ENCODE results near the gene NOMO2.
A peak's percentile ranks its signal among the peaks of the same experiment; 100 is the strongest.
"Not testable (repeated sequence)": the region's sequence is repeated elsewhere in the genome, so short reads cannot be mapped to it uniquely, and the experiment has no call there.

The NOMO2 gene, protein sequence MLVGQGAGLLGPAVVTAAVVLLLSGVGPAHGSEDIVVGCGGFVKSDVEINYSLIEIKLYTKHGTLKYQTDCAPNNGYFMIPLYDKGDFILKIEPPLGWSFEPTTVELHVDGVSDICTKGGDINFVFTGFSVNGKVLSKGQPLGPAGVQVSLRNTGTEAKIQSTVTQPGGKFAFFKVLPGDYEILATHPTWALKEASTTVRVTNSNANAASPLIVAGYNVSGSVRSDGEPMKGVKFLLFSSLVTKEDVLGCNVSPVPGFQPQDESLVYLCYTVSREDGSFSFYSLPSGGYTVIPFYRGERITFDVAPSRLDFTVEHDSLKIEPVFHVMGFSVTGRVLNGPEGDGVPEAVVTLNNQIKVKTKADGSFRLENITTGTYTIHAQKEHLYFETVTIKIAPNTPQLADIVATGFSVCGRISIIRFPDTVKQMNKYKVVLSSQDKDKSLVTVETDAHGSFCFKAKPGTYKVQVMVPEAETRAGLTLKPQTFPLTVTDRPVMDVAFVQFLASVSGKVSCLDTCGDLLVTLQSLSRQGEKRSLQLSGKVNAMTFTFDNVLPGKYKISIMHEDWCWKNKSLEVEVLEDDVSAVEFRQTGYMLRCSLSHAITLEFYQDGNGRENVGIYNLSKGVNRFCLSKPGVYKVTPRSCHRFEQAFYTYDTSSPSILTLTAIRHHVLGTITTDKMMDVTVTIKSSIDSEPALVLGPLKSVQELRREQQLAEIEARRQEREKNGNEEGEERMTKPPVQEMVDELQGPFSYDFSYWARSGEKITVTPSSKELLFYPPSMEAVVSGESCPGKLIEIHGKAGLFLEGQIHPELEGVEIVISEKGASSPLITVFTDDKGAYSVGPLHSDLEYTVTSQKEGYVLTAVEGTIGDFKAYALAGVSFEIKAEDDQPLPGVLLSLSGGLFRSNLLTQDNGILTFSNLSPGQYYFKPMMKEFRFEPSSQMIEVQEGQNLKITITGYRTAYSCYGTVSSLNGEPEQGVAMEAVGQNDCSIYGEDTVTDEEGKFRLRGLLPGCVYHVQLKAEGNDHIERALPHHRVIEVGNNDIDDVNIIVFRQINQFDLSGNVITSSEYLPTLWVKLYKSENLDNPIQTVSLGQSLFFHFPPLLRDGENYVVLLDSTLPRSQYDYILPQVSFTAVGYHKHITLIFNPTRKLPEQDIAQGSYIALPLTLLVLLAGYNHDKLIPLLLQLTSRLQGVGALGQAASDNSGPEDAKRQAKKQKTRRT

DNA sequence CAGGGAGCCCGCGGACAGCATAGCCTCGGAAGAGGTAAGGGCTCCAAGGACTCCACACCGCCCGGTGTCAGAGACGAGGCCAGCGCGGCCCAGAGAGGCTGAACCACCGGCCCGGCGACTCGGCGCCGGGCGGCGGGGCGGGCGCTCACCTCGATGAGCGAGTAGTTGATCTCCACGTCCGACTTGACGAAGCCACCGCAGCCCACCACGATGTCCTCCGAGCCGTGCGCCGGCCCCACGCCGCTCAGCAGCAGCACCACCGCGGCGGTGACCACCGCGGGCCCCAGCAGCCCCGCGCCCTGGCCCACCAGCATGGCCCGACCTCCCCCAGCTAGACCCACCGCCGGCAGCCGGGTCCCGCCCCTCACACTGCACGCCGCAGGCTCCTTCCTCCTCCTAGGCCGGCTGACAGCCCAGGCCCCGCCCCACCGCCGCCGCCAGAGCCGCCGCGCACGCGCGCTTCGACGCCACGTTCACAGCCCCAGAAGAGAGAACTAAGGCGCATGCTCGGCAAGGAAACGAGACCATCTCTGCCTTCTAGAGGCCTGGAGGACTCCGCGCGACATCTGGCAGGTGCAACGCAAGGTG, at the start of gene NOMO2:
NOMO2 (minus strand) TSS at position 371 of the 588 bp plus-strand sequence; CDS start at position 314, 57 bp downstream.
- DNase-seq (ENCODE audit: extremely low read depth in 1 of 2, low read depth in 1 of 2): peak; percentile 67 to 80

DNA sequence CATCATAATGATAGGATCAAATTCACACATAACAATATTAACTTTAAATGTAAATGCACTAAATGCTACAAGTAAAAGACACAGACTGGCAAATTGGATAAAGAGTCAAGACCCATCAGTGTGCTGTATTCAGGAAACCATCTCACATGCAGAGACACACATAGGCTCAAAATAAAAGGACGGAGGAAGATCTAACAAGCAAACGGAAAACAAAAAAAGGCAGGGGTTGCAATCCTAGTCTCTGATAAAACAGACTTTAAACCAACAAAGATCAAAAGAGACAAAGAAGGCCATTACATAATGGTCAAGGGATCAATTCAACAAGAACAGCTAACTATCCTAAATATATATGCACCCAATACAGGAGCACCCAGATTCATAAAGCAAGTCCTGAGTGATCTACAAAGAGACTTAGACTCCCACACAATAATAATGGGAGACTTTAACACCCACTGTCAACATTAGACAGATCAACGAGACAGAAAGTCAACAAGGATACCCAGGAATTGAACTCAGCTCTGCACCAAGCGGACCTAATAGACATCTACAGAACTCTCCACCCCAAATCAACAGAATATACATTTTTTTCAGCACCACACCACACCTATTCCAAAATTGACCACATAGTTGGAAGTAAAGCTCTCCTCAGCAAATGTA, 48.4 kb upstream of the NOMO2 start:
- DNase-seq (ENCODE audit: extremely low read depth in 1 of 2, low read depth in 1 of 2): not testable (repeated sequence)

DNA sequence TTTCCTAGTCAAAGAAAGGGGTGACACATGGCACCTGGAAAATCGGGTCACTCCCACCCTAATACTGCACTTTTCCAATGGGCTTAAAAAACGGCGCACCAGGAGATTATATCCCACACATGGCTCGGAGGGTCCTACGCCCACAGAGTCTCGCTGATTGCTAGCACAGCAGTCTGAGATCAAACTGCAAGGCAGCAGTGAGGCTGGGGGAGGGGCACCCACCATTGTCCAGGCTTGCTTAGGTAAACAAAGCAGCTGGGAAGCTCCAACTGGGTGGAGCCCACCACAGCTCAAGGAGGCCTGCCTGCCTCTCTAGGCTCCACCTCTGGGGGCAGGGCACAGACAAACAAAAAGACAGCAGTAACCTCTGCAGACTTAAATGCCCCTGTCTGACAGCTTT, 46.4 kb upstream of the NOMO2 start:
- DNase-seq (ENCODE audit: extremely low read depth in 1 of 2, low read depth in 1 of 2): not testable (repeated sequence)

DNA sequence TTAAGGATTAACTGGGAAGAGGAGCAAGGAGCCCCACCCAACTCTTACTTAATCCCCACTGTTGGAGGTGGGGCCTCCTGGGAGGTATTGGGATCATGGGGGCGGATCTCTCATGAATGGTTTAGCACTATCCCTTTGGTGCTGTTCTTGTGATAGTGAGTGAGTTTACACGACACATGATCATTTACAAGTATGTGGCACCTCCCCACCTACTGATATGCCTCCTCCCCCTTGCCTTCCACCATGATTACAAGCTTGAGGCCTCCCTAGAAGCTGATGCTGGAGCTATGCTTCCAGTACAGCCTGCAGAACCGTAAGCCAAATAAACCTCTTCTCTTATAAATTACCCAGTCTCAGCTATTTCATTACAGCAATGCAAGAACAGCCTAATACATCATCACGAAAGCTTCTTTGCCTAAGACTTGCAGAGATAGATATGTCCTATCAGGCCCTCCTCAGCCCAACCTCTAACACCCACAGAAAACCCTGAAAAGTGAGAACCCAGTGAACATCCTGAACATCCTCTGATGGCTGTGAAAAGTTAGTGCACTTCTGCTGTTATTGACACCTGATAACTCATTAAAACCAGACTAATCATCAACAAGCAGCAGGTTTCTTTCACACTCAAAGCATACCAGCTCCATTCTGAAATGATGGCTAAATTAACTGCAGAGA, 41.8 kb upstream of the NOMO2 start:
- not testable (repeated sequence) for DNase-seq (ENCODE audit: extremely low read depth in 1 of 2, low read depth in 1 of 2)

DNA sequence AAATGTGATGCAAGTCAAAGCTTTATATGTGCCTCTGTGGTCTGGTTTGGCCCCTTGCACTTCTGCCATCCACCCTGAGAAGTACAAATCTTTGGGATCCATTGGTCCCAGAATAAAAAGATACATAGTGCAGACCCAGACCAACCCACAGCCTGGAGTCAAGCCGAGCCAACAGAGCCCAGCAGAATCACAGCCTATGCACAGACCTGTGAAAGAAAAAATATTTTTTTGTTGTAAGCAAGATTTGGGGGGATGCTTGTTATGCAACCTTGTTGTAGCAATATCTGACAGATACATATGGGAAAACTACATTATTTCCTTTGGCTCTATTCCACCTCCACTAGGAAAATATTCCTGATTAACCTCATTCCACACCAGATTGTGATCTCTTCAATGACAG, 36.7 kb upstream of the NOMO2 start:
- not testable (repeated sequence) for DNase-seq (ENCODE audit: extremely low read depth in 1 of 2, low read depth in 1 of 2)

DNA sequence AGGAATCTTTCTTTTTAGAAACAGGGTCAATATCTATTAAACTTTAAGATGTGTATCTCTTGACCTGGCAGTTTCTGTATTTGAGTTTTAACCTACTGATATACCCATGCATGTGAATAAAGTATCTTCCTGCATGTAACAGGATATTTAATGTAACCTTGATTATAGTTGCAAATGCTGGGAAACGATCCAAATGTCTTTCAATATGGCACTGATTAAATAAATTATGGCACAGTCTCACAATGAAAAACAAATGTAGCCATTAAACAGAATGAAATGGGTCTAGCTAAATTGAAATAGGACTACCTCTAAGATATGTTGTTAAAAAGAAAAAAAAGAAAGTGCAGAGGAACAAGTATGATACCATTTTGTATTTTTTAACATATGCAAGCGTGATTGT, 35.8 kb upstream of the NOMO2 start:
- DNase-seq (ENCODE audit: extremely low read depth in 1 of 2, low read depth in 1 of 2): not testable (repeated sequence)

DNA sequence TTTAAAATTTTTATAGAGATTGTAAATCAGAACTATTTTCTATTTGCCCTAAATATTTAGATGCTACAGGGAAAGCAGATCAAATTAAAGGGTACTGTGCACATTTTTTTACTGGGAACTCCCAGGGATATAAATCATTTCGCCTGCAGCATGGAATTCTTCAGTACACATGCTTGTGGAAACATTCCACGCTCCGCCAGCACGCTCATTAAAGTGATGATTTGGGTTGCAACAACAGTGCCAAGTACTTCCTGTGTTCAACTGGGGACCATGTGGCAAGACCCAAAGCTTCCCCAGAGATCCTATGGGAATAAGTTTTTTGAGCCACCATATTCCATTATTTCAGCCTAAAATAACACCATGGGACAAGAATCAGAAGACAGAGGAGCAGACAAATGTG, 35.4 kb upstream of the NOMO2 start:
- DNase-seq (ENCODE audit: extremely low read depth in 1 of 2, low read depth in 1 of 2): not testable (repeated sequence)

DNA sequence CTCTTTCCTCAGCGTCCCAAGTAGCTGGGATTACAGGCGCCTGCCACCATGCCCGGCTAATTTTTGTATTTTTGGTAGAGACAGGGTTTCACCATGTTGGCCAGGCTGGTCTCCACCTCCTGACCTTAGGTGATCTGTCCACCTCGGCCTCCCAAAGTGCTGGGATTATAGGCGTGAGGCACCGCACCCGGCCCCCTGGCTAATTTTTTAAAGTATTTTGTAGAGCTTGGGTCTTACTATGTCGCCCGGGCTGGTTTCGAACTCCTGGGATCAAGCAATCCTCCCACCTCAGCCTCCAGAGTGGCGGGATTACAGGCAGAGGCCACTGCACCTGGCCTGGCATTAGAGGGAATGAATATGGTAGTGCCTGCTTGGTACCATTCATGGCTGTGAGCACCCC, 33.9 kb upstream of the NOMO2 start:
- DNase-seq (ENCODE audit: extremely low read depth in 1 of 2, low read depth in 1 of 2): not testable (repeated sequence)

DNA sequence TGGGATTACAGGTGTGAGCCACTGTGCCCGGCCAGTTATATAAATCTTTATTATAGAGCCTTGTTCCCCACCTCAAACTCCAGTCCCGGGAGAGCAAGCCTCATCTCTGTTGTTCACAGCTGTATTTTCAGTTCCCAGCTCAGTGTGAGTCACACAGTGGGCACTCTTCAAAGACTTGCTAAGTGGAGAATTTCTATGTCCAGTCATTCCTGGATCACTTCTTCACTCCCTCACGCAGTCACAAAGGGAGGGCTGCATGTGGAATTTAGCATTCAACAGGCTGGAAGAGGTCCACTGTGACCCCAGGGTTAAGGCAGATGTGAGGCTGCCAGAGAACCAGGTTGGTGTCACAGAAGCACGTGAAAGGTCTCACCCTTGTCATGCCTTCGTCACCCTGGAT, 33.0 kb upstream of the NOMO2 start:
- not testable (repeated sequence) for DNase-seq (ENCODE audit: extremely low read depth in 1 of 2, low read depth in 1 of 2)

DNA sequence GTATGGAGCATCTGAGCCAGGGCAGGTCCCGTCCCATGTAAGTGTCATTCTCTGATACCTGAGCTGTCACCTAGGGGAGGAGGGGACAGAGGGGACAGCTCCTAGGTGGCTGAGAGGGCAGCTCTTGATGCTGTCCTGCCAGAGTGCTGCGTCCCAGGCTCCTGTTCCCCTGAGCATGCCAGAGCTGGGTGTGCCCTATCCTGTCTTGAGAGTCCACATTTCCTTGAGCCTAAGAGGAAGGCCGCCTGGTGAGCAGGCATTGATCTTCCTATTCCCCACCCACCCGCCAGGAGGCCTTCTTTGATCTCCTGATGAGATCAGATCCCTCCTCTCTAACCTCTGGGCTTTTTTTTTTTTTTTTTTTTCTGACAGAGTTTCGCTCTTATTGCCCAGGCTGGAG, 32.0 kb upstream of the NOMO2 start:
- DNase-seq (ENCODE audit: extremely low read depth in 1 of 2, low read depth in 1 of 2): not testable (repeated sequence)

DNA sequence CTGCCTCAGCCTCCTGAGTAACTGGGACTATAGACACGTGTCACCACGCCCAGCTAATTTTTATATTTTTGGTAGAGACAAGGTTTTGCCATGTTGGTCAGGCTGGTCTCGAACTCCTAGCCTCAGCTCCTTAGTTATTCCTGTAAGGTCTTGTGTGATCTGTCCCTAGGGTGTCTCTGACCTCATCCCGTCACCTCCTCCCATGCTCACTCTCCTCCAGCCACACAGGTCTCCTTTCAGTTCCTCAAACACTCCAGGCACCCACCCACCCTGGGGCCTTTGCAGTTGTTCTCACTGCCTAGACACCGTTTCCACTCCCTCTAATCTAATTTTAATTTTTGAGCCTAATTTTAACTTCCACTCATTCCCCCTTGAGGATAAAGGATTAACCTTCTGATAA, 31.1 kb upstream of the NOMO2 start:
- DNase-seq (ENCODE audit: extremely low read depth in 1 of 2, low read depth in 1 of 2): not testable (repeated sequence)

DNA sequence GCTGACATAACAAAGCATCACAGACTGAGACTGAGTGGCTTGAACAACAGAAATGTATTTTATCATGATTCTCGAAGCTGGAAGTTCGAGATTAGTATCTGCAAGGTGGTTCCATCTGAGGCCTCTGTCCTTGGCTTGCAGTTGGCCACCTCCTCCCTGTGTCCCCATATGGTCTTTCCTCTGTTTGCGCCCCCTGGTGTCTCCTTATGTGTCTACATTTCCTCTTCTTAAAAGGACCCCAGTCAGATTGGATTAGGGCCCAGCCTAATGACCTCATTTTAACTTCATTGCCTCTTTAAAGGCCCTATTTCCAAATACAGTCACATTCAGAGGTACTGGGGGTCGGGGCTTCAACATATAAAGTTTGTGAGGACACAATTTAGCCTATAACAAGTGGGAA, 30.0 kb upstream of the NOMO2 start:
- DNase-seq (ENCODE audit: extremely low read depth in 1 of 2, low read depth in 1 of 2): not testable (repeated sequence)

DNA sequence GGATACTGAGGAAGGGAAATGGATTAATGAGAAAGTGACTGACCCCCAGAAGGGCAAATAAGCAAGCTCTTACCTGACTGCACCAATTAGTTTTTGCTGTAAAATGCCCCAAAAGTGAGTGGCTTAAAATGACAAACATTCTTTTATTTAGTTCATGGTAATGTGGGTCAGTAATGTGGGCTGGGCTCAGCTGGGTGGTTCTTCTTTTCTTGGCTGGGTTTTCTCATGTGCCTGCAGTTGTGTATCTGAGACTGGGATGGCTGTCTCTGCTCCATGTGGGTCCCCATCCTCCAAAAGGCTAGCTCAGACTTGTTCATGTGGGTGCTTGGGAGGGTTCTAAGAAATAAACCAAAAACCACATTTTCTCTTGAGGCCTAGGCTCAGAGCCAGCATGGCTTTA, 29.5 kb upstream of the NOMO2 start:
- DNase-seq (ENCODE audit: extremely low read depth in 1 of 2, low read depth in 1 of 2): not testable (repeated sequence)

DNA sequence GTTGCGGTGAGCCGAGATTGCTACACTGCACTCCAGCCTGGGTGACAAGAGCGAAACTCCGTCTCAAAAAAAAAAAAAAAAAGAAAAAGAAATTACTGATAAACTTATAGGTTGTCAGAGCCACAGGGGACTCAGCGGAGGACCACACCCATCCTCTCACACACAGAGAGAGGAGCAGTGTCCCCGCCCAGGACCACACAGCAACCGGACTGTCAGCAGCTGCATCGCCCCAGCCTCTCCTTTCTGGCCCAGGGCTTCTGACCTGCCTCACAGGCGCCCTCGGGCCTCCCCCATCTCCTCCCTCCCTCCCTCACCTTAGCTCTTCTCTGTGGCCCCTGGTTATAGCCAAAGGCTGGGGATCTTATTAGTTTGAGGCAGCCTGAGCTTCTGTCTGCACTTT, 27.9 kb upstream of the NOMO2 start:
- DNase-seq (ENCODE audit: extremely low read depth in 1 of 2, low read depth in 1 of 2): not testable (repeated sequence)

DNA sequence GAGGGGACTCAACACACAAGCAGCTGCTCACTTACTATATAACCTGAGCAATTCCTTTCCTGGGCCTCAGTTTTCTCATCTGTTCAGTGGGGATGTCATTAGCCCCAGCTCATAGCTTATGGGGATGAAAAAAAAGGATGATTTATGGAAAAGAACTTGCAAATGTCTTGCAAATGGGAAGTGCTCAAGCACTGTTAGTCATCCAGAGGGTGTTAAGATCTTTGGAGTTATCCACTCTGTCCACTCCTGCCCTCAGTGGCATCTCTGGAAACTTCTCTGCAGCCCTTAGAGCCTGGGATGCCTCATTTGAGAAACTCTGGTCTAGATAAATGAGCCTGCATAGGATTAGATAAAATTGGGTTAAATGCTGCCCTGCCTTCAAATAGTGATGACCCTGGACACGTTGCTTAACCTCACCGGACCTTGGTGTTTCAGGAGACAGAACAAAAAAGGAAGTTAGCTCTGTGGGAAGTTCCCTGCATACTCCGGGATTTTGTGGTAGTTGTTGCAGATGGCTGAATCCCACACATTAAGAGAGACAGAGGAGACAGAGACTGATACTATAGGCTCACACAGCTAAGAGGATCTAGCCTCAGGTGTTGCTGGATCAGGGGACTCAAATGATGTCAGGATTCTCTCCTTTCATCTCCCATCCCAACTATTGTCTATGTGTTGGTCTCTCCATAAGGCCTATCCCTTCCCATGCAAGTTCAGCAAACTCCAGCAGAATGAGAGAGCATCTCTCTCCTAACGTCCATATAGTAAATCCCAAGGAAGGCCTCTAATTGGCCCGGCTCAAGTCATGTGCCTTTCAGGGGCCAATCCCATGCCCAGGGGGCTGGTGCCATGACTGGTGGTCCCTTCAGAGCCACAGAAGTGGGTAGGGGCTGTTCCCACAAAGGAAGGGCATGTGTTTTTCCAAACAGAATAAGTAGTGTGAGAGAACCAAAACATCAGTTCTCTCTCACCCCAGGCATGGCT, 25.0 kb upstream of the NOMO2 start:
- not testable (repeated sequence) for DNase-seq (ENCODE audit: extremely low read depth in 1 of 2, low read depth in 1 of 2)

DNA sequence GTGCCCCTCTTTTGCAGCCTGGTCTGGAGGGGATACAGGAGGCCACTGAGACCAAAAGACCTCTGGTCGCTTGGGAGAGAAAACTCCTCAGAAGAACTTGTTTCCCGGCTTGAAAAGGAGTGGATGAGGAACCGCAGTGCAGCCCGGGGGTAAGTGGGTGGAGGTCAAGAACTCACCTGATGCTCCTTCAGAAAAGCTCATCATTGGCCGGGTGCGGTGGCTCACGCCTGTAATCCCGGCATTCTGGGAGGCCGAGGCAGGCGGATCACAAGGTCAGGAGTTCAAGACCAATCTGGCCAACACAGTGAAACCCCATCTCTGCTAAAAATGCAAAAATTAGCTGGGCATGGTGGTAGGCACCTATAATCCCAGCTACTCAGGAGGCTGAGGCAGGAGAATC, 23.9 kb upstream of the NOMO2 start:
- not testable (repeated sequence) for DNase-seq (ENCODE audit: extremely low read depth in 1 of 2, low read depth in 1 of 2)

DNA sequence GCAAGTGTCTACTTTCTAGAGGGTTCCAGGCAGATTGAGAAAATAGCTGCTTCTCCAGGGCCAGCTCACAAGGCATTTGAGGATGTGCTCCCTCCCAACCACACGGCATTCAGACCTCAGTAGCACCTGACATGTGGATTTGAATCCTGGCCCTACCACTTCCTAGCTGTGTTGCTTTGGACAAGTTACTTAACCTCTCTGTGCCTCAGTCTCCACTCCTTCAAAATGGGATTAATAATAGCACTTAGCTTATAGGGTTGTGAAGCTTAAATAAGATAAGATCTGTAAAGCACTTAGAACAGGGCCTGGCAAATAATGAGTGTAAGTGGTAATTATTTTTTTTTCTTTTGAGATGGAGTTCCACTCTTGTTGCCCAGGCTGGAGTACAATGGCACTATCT, 21.0 kb upstream of the NOMO2 start:
- DNase-seq (ENCODE audit: extremely low read depth in 1 of 2, low read depth in 1 of 2): no peak

DNA sequence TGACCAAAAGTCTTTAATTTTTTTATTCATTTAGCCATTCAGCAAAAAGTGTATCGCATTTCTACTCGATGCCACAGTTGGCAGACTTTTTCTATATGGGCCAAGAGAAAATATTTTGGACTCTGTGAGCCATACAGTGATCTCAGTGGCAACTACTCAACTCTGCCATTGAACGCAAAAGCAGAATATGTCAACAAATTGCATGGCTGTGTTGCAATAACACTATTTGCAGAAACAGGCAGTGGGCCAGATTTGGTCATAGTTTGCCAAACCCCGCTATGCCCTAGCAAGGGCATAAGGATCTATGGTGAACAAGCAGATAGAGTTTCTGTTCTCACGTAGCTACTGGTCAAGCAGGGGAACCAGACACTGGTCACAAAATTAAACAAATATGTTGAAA, 18.5 kb upstream of the NOMO2 start:
- DNase-seq (ENCODE audit: extremely low read depth in 1 of 2, low read depth in 1 of 2): not testable (repeated sequence)
